Measurements from ENCODE around the gene MBTPS1. TPM values are rescaled to one million over a fixed set of nuclear protein-coding genes. Genes with fewer than 3 reads are reported as not detected.

MBTPS1 gene
- total and polyA plus RNA-seq, 9 of the 15 experiments (the other 6 are each of a cell fraction or from before 2014, with no cell fraction given): 2.8 to 57.6 (median 43.8) TPM

DNA sequence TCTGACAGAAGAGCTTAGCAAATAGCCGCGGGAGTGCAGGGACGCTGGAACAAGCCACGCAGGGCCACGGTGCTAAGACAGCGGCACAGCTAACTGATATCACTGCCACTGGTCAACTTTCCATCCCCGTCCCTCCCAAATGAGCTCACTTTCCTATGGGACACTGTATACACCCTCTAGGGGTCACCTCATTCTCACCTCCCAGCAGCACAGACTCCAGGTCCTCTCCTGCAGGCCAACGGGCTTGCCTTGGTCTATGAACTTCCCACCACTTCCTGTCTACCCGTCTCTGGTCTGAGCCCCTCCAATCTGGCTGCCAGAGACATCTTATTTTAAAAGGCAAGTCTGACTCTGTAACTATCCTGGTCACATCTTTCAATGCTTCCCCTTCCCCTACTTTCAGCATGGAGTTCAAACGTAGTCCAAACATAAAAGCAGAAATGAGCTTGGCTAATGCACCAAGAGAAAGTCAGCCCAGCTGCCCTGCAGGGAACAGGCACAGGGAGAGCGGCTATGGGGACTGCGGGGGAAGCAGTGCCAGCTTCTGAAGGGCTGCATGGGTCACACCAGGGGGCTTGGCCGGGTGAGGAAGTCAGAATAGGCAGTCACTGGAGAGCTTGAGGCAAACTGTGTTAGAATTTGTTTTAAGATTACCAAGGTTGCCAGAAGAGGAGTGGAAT lies 47.8 kb downstream of the MBTPS1 start (continued):
- TF ChIP-seq, protein P1, sequence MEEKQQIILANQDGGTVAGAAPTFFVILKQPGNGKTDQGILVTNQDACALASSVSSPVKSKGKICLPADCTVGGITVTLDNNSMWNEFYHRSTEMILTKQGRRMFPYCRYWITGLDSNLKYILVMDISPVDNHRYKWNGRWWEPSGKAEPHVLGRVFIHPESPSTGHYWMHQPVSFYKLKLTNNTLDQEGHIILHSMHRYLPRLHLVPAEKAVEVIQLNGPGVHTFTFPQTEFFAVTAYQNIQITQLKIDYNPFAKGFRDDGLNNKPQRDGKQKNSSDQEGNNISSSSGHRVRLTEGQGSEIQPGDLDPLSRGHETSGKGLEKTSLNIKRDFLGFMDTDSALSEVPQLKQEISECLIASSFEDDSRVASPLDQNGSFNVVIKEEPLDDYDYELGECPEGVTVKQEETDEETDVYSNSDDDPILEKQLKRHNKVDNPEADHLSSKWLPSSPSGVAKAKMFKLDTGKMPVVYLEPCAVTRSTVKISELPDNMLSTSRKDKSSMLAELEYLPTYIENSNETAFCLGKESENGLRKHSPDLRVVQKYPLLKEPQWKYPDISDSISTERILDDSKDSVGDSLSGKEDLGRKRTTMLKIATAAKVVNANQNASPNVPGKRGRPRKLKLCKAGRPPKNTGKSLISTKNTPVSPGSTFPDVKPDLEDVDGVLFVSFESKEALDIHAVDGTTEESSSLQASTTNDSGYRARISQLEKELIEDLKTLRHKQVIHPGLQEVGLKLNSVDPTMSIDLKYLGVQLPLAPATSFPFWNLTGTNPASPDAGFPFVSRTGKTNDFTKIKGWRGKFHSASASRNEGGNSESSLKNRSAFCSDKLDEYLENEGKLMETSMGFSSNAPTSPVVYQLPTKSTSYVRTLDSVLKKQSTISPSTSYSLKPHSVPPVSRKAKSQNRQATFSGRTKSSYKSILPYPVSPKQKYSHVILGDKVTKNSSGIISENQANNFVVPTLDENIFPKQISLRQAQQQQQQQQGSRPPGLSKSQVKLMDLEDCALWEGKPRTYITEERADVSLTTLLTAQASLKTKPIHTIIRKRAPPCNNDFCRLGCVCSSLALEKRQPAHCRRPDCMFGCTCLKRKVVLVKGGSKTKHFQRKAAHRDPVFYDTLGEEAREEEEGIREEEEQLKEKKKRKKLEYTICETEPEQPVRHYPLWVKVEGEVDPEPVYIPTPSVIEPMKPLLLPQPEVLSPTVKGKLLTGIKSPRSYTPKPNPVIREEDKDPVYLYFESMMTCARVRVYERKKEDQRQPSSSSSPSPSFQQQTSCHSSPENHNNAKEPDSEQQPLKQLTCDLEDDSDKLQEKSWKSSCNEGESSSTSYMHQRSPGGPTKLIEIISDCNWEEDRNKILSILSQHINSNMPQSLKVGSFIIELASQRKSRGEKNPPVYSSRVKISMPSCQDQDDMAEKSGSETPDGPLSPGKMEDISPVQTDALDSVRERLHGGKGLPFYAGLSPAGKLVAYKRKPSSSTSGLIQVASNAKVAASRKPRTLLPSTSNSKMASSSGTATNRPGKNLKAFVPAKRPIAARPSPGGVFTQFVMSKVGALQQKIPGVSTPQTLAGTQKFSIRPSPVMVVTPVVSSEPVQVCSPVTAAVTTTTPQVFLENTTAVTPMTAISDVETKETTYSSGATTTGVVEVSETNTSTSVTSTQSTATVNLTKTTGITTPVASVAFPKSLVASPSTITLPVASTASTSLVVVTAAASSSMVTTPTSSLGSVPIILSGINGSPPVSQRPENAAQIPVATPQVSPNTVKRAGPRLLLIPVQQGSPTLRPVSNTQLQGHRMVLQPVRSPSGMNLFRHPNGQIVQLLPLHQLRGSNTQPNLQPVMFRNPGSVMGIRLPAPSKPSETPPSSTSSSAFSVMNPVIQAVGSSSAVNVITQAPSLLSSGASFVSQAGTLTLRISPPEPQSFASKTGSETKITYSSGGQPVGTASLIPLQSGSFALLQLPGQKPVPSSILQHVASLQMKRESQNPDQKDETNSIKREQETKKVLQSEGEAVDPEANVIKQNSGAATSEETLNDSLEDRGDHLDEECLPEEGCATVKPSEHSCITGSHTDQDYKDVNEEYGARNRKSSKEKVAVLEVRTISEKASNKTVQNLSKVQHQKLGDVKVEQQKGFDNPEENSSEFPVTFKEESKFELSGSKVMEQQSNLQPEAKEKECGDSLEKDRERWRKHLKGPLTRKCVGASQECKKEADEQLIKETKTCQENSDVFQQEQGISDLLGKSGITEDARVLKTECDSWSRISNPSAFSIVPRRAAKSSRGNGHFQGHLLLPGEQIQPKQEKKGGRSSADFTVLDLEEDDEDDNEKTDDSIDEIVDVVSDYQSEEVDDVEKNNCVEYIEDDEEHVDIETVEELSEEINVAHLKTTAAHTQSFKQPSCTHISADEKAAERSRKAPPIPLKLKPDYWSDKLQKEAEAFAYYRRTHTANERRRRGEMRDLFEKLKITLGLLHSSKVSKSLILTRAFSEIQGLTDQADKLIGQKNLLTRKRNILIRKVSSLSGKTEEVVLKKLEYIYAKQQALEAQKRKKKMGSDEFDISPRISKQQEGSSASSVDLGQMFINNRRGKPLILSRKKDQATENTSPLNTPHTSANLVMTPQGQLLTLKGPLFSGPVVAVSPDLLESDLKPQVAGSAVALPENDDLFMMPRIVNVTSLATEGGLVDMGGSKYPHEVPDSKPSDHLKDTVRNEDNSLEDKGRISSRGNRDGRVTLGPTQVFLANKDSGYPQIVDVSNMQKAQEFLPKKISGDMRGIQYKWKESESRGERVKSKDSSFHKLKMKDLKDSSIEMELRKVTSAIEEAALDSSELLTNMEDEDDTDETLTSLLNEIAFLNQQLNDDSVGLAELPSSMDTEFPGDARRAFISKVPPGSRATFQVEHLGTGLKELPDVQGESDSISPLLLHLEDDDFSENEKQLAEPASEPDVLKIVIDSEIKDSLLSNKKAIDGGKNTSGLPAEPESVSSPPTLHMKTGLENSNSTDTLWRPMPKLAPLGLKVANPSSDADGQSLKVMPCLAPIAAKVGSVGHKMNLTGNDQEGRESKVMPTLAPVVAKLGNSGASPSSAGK (IDR thresholded peaks at IDR 0.05): no peak
